ENCODE results near the gene DNAJC17. TPM values are rescaled to one million over a fixed set of nuclear protein-coding genes. Genes with fewer than 3 reads are reported as not detected.

Gene DNAJC17
- total RNA-seq, 2 experiments from 2014 or later = 24.2 to 39.9 TPM

- Histone ChIP-seq H3K4me3 (ENCODE audit: low read depth, low read length, poor library complexity, severe bottlenecking) (no peak overlapping the region), H3K4me2 (ENCODE audit: low read length) (no peak overlapping the region), H4K20me1 (ENCODE audit: insufficient read depth, low read length) (no peaks in the 10 kb centered on the region), H3K79me2 (ENCODE audit: insufficient read depth, low read depth, low read length) (no peaks in the 10 kb centered on the region), H3K4me1 (ENCODE audit: insufficient read depth, low read length, poor library complexity, severe bottlenecking) (no peaks in the 10 kb centered on the region), H3K9me2 (ENCODE audit: insufficient read depth, low read length) (no peaks in the 10 kb centered on the region), H3K9me3 (ENCODE audit: low read length) (no peaks in the 10 kb centered on the region), H2AFZ (ENCODE audit: low read length) (no peak overlapping the region), H3K36me3 (ENCODE audit: insufficient read depth, low read length) (peaks cover 85% of the 10 kb centered on the region), H3K27ac (ENCODE audit: low read depth, low read length, poor library complexity, severe bottlenecking) (no peak overlapping the region)
- POLR2A ChIA-PET = interaction anchor here (0.6 to 1.0 kb wide), 3 partner anchors 14 to 29 kb away, joined by 3 to 4 read pairs (median 3); no protein-coding TSS in a partner anchor
- TF ChIP-seq EZH2phosphoT487 (IDR thresholded peaks at IDR 0.05; ENCODE audit: borderline replicate concordance, low read depth, low read length) (no peak), CTCF (conservative IDR thresholded peaks at IDR 0.05; ENCODE audit: low read length) (no peak)
- CTCF ChIA-PET (ENCODE audit: unreplicated experiment) = interaction anchor here (0.9 kb wide), 1 partner anchor 24 kb away, joined by 4 read pairs; no protein-coding TSS in a partner anchor
- BruUV-seq (replicated peaks) = no TSS peak
- intact Hi-C loops (cut with micrococcal nuclease; ENCODE audit: unreplicated experiment) = no loop called here
- DNase-seq (ENCODE audit: low spot score) = no peak
These were observed 84.3 kb downstream of the DNAJC17 start for GRCh38 chr15:40722934-40723333.

- Histone ChIP-seq H3K4me3 (ENCODE audit: low read depth, low read length, poor library complexity, severe bottlenecking) (no peak overlapping the region), H3K79me2 (ENCODE audit: insufficient read depth, low read depth, low read length) (no peaks in the 10 kb centered on the region), H3K27ac (ENCODE audit: low read depth, low read length, poor library complexity, severe bottlenecking) (no peak overlapping the region), H3K9me2 (ENCODE audit: insufficient read depth, low read length) (no peaks in the 10 kb centered on the region), H3K9me3 (ENCODE audit: low read length) (no peaks in the 10 kb centered on the region), H4K20me1 (ENCODE audit: insufficient read depth, low read length) (no peaks in the 10 kb centered on the region), H3K36me3 (ENCODE audit: insufficient read depth, low read length) (peaks cover 85% of the 10 kb centered on the region), H3K4me1 (ENCODE audit: insufficient read depth, low read length, poor library complexity, severe bottlenecking) (no peaks in the 10 kb centered on the region), H2AFZ (ENCODE audit: low read length) (no peak overlapping the region), H3K4me2 (ENCODE audit: low read length) (no peak overlapping the region)
- intact Hi-C loops (cut with micrococcal nuclease; ENCODE audit: unreplicated experiment) = no loop called here
- no peak for DNase-seq (ENCODE audit: low spot score)
- ChIA-PET POLR2A (no interaction called here), CTCF (ENCODE audit: unreplicated experiment) (no interaction called here)
- BruUV-seq (replicated peaks) = no TSS peak
- TF ChIP-seq CTCF (conservative IDR thresholded peaks at IDR 0.05; ENCODE audit: low read length) (no peak), EZH2phosphoT487 (IDR thresholded peaks at IDR 0.05; ENCODE audit: borderline replicate concordance, low read depth, low read length) (no peak)
These were observed 84.9 kb downstream of the DNAJC17 start for GRCh38 chr15:40722354-40722753.

GRCh38 chr15:40721701-40722100 lies 85.6 kb downstream of the DNAJC17 start:
- no peak for DNase-seq (ENCODE audit: low spot score)
- H3K4me1 ChIP-seq (ENCODE audit: insufficient read depth, low read length, poor library complexity, severe bottlenecking) = no peaks in the 10 kb centered on the region
- H3K9me2 ChIP-seq (ENCODE audit: insufficient read depth, low read length) = no peaks in the 10 kb centered on the region
- TSS peak; percentile 34 for BruUV-seq (replicated peaks)
- peaks cover 88% of the 10 kb centered on the region for H3K36me3 ChIP-seq (ENCODE audit: insufficient read depth, low read length)
- no peak overlapping the region for H3K4me3 ChIP-seq (ENCODE audit: low read depth, low read length, poor library complexity, severe bottlenecking)
- no peak overlapping the region for H3K27ac ChIP-seq (ENCODE audit: low read depth, low read length, poor library complexity, severe bottlenecking)
- no peak overlapping the region for H2AFZ ChIP-seq (ENCODE audit: low read length)
- intact Hi-C loops (cut with micrococcal nuclease; ENCODE audit: unreplicated experiment) = no loop called here
- ChIA-PET CTCF (ENCODE audit: unreplicated experiment) (no interaction called here), POLR2A (interaction anchor here (0.5 kb wide), 1 partner anchor 322 kb away, joined by 3 read pairs; no protein-coding TSS in a partner anchor)
- no peak overlapping the region for H3K4me2 ChIP-seq (ENCODE audit: low read length)
- H4K20me1 ChIP-seq (ENCODE audit: insufficient read depth, low read length) = no peaks in the 10 kb centered on the region
- H3K79me2 ChIP-seq (ENCODE audit: insufficient read depth, low read depth, low read length) = no peaks in the 10 kb centered on the region
- no peak for TF ChIP-seq EZH2phosphoT487 (IDR thresholded peaks at IDR 0.05; ENCODE audit: borderline replicate concordance, low read depth, low read length)
- TF ChIP-seq CTCF (conservative IDR thresholded peaks at IDR 0.05; ENCODE audit: low read length) = no peak
- H3K9me3 ChIP-seq (ENCODE audit: low read length) = no peaks in the 10 kb centered on the region

Data from OCI-LY7 (cell line).